GM12878 (cell line): ENCODE measurements around the gene EXOSC6. TPM values are rescaled to one million over a fixed set of nuclear protein-coding genes. Genes with fewer than 3 reads are reported as not detected.
A peak's percentile ranks its signal among the peaks of the same experiment; 100 is the strongest.

ENCODE experiments used
- ATAC-seq: fragments of 200-7000 bp; cut with Tn5 transposase; 3 replicates; pipeline ENCODE4 v1.9.1; 2020; ENCODE audit warnings: mild to moderate bottlenecking, moderate library complexity
- BruUV-seq: library from RNA; stranded (reverse); fragments of 400-500 nt; replicated peaks from 2 replicates; lab custom pipeline; 2021; lab: Mats Ljungman, UMichigan
- CTCF ChIA-PET: fragments of 300-600 bp; sonication (Branson Sonifier 250); formaldehyde crosslinking; extraction: SDS; loops from one replicate; lab custom pipeline; 2021; ENCODE audit warnings: inconsistent platforms; lab: Yijun Ruan, JAX
- POLR2A ChIA-PET: fragments of 350-600 bp; formaldehyde crosslinking; extraction: SDS; loops from one replicate; lab custom pipeline; 2021; ENCODE audit warnings: inconsistent platforms; lab: Charles Lee
- RAD21 ChIA-PET: fragments of 300-600 bp; sonication (Branson Sonifier 250); formaldehyde crosslinking; loops from one replicate; lab custom pipeline; 2023; ENCODE audit warnings: antibody characterized with exemption; ENCODE audit not compliant: unreplicated experiment; lab: Charles Lee
- SMC1A ChIA-PET: fragments of 300-600 bp; sonication (Branson Sonifier 250); formaldehyde crosslinking; loops from one replicate; lab custom pipeline; 2023; ENCODE audit not compliant: unreplicated experiment, uncharacterized antibody; lab: Charles Lee
- DNase-seq: peaks from one replicate; pipeline ENCODE4 v3.0.0-alpha.2; 2011; ENCODE audit warnings: low read depth, low spot score
- FAIRE-seq: peaks from 3 replicates; lab custom pipeline; 2011; peaks lifted over from hg19 to GRCh38; lab: Jason Lieb, UNC
- H2AFZ ChIP-seq: 2 replicates; pipeline ENCODE4 v1.6.0; 2011; ENCODE audit warnings: low read depth, low read length, control low read depth; ENCODE audit not compliant: control insufficient read depth
- H3K27ac ChIP-seq: 2 replicates; pipeline ENCODE4 v1.5.1; 2011; ENCODE audit warnings: control low read depth; ENCODE audit not compliant: control insufficient read depth, insufficient read depth
- H3K27me3 ChIP-seq, 2 experiments: replicated peaks in 1 of 2; 2 replicates each; pipeline versions ENCODE4 v1.6.0 to v1.6.1; 2011; ENCODE audit warnings: low read length in 1 of 2; ENCODE audit not compliant: control insufficient read depth in 2 of 2, insufficient read depth in 2 of 2
- H3K36me3 ChIP-seq, 2 experiments: 2 replicates each; pipeline ENCODE4 v1.5.1; 2011; ENCODE audit warnings: low read length in 1 of 2; ENCODE audit not compliant: control insufficient read depth in 2 of 2, insufficient read depth in 2 of 2
- H3K4me1 ChIP-seq: 2 replicates; pipeline ENCODE4 v1.6.1; 2011; ENCODE audit warnings: mild to moderate bottlenecking, low read length, moderate library complexity, mixed read lengths; ENCODE audit not compliant: control insufficient read depth, insufficient read depth
- H3K4me2 ChIP-seq: 2 replicates; pipeline ENCODE4 v1.6.0; 2011; ENCODE audit warnings: control low read depth; ENCODE audit not compliant: control insufficient read depth, insufficient read depth
- H3K4me3 ChIP-seq: fragments of 200-600 bp; sonication (generic); 2 replicates; pipeline ENCODE4 v1.5.1; 2016
- H3K79me2 ChIP-seq: 2 replicates; pipeline ENCODE4 v1.6.0; 2011; ENCODE audit warnings: low read length; ENCODE audit not compliant: control insufficient read depth, insufficient read depth
- H3K9ac ChIP-seq: 2 replicates; pipeline ENCODE4 v1.8.0; 2011; ENCODE audit warnings: low read length, control low read depth, mixed read lengths; ENCODE audit not compliant: control insufficient read depth, insufficient read depth
- H3K9me3 ChIP-seq: replicated peaks from 3 replicates; pipeline ENCODE4 v1.5.1; 2011; ENCODE audit warnings: mild to moderate bottlenecking, low read length; ENCODE audit not compliant: control insufficient read depth, insufficient read depth
- H4K20me1 ChIP-seq: 2 replicates; pipeline ENCODE4 v1.6.0; 2011; ENCODE audit not compliant: control insufficient read depth, insufficient read depth
- BMI1 ChIP-seq: fragments of 450-650 bp; IDR thresholded peaks from 2 replicates; pipeline ENCODE4 v1.6.1; 2016; ENCODE audit warnings: mild to moderate bottlenecking, moderate library complexity, borderline replicate concordance
- CBX5 ChIP-seq: sonication (generic); IDR thresholded peaks from 2 replicates; pipeline ENCODE4 v1.6.1; 2016; ENCODE audit warnings: low read depth, moderate library complexity, mild to moderate bottlenecking, inconsistent platforms
- RELB ChIP-seq: fragments of 450-650 bp; IDR thresholded peaks from 2 replicates; pipeline ENCODE4 v1.6.1; 2017; ENCODE audit warnings: low read depth, mild to moderate bottlenecking, moderate library complexity
- WGBS: methylation state at CpG from one replicate; pipeline ENCODE4 v1.1.6; 2016; ENCODE audit warnings: low lambda C conversion rate; ENCODE audit not compliant: insufficient replicate concordance, insufficient coverage; ENCODE audit errors: missing lambda C conversion rate; 5-methylcytosine and 5-hydroxymethylcytosine counted together
- in situ Hi-C: fragments of 300-500 bp; cut with MboI; formaldehyde crosslinking; loops from 9 replicates; pipeline ENCODE4 v1.14.3; 2018; ENCODE audit warnings: mixed read lengths
- intact Hi-C: fragments of 100-400 bp; cut with micrococcal nuclease; formaldehyde crosslinking; loops from one replicate; pipeline ENCODE4 v1.14.2; 2022; ENCODE audit not compliant: unreplicated experiment
- polyA plus RNA-seq, 11 experiments: library from polyadenylated mRNA; depleted of rRNA in 4 of 11; unstranded in 6 of 11; stranded (reverse) in 5 of 11; fragments of >200 nt; fragmentation: Nextera tagmentation in 4 of 11; fragmentation: Illumina TruSeq in 1 of 11; extraction: Ambion mirVana in 4 of 11; extraction: Trizol in 1 of 11; gene quantifications; 1 replicate in 1 of 11; 2 replicates in 10 of 11; pipeline versions ENCODE4 v1.2.1 to v1.2.3, GENCODE V29; 2011 to 2016; ENCODE audit warnings: inconsistent platforms in 2 of 11, missing spikeins in 2 of 11, low read depth in 1 of 11
- total RNA-seq, 4 experiments: library from RNA; depleted of rRNA in 3 of 4; stranded (reverse); fragments of >200 nt in 3 of 4; fragmentation: Illumina TruSeq in 1 of 4; extraction: Trizol in 1 of 4; gene quantifications; 2 replicates each; pipeline versions ENCODE4 v1.2.1 to v1.2.3, GENCODE V29; 2013 to 2021

EXOSC6 gene
- total and polyA plus RNA-seq, 10 of the 15 experiments (the other 5 are each of a cell fraction or from before 2014, with no cell fraction given) = 8.2 to 27.5 (median 14.5) TPM

- H3K79me2 ChIP-seq = peaks cover 38% of the 10 kb centered on the region
- SMC1A ChIA-PET = interaction anchor here (0.6 to 0.7 kb wide), 2 partner anchors 38 to 355 kb away, joined by 3 read pairs; no protein-coding TSS in a partner anchor
- peak; percentile 24; the same call in 1 of the 2 replicates for TF ChIP-seq RELB
- no peak for TF ChIP-seq BMI1
- TF ChIP-seq CBX5 = 0 out of 2 replicates have a peak, but pooled peaks have one; percentile 37
- TF ChIP-seq, all 136 proteins: peak for 2
- H3K27ac ChIP-seq = no peak overlapping the region
- H3K36me3 ChIP-seq = 0 out of 4 replicates have a peak, but pooled peaks cover 0 to 3% of the 10 kb centered on the region in 2 experiments
- no TSS peak for BruUV-seq
- H3K4me1 ChIP-seq = peaks cover 11% of the 10 kb centered on the region
- 94% methylated on average over 1 of the region's 1 CpG for WGBS
- H3K4me3 ChIP-seq = no peak overlapping the region
- H3K9ac ChIP-seq = no peak overlapping the region
- no peak for ATAC-seq
- in situ Hi-C loops (no loop called here), intact Hi-C loops (no loop called here)
- H3K4me2 ChIP-seq = no peak overlapping the region
- H3K9me3 ChIP-seq = peaks cover 6% of the 10 kb centered on the region; the same call in 1 of the 3 replicates
- H2AFZ ChIP-seq = no peak overlapping the region
- no peaks in the 10 kb centered on the region for H3K27me3 ChIP-seq
- CTCF ChIA-PET = interaction anchor here (1.5 kb wide), 1 partner anchor 33 kb away, joined by 5 read pairs; no protein-coding TSS in a partner anchor
- RAD21 ChIA-PET = no interaction called here
- POLR2A ChIA-PET = interaction anchor here (0.7 kb wide), 1 partner anchor 11 kb away, joined by 4 read pairs; no protein-coding TSS in a partner anchor
- no peak for DNase-seq
- no peaks in the 10 kb centered on the region for H4K20me1 ChIP-seq
- FAIRE-seq = no peak
These were observed 49.4 kb upstream of the EXOSC6 start for GRCh38 chr16:70301121-70301520.
